GM12872 (cell line): Measurements from ENCODE around the gene MSTN.

ENCODE experiments used
- CTCF ChIP-seq: IDR thresholded peaks from 3 replicates; pipeline ENCODE4 v1.5.1; 2011; ENCODE audit warnings: low read depth, mild to moderate bottlenecking, low read length, moderate library complexity; ENCODE audit not compliant: insufficient read depth

The MSTN gene

GRCh38 chr2:190084704-190085103, 22.2 kb upstream of the MSTN start:
- TF ChIP-seq CTCF, result no peak

- no peak for TF ChIP-seq CTCF
Observed at GRCh38 chr2:190082118-190082517, 19.6 kb upstream of the MSTN start.

GRCh38 chr2:190080527-190081049, 18.1 kb upstream of the MSTN start:
- TF ChIP-seq CTCF, result no peak

- TF ChIP-seq CTCF, result no peak
Observed at GRCh38 chr2:190079160-190079559, 16.6 kb upstream of the MSTN start.

- no peak for TF ChIP-seq CTCF
Observed at GRCh38 chr2:190075623-190076022, 13.1 kb upstream of the MSTN start.

- TF ChIP-seq CTCF, result peak; percentile 45; the same call in 2 of the 3 replicates
Observed at GRCh38 chr2:190069936-190070696, 7.6 kb upstream of the MSTN start.

GRCh38 chr2:190068764-190069163, 6.2 kb upstream of the MSTN start:
- no peak for TF ChIP-seq CTCF
